Astrocyte (in vitro differentiated cells and primary cell): ENCODE results near the gene SIRT6. TPM values are rescaled to one million over a fixed set of nuclear protein-coding genes. Genes with fewer than 3 reads are reported as not detected.
A peak's percentile ranks its signal among the peaks of the same experiment; 100 is the strongest.
"Not testable (repeated sequence)": the region's sequence is repeated elsewhere in the genome, so short reads cannot be mapped to it uniquely, and the experiment has no call there.

ENCODE experiments used
- DNase-seq: peaks from one replicate; pipeline ENCODE4 v3.0.0-alpha.2; 2010; ENCODE audit warnings: low read depth
- FAIRE-seq: peaks from 2 replicates; lab custom pipeline; 2011; peaks lifted over from hg19 to GRCh38; lab: Jason Lieb, UNC
- H2AFZ ChIP-seq: 2 replicates; pipeline ENCODE4 v1.6.0; 2012; ENCODE audit warnings: low read depth, low read length, inconsistent platforms
- H3K27ac ChIP-seq: 2 replicates; pipeline ENCODE4 v1.5.1; 2011; ENCODE audit warnings: low read depth, low read length, inconsistent platforms
- H3K27me3 ChIP-seq: 2 replicates; pipeline ENCODE4 v1.6.0; 2011; ENCODE audit warnings: low read length, inconsistent platforms; ENCODE audit not compliant: insufficient read depth
- H3K36me3 ChIP-seq: 2 replicates; pipeline ENCODE4 v1.5.1; 2011; ENCODE audit warnings: low read length, inconsistent platforms; ENCODE audit not compliant: insufficient read depth
- H3K4me1 ChIP-seq: 2 replicates; pipeline ENCODE4 v1.5.1; 2011; ENCODE audit warnings: low read length, inconsistent platforms; ENCODE audit not compliant: insufficient read depth
- H3K4me2 ChIP-seq: 2 replicates; pipeline ENCODE4 v1.6.0; 2012; ENCODE audit warnings: low read length, inconsistent platforms
- H3K4me3 ChIP-seq: 2 replicates; pipeline ENCODE4 v1.5.1; 2011; ENCODE audit warnings: low read depth, mild to moderate bottlenecking, low read length, inconsistent platforms; ENCODE audit not compliant: insufficient read depth
- H3K79me2 ChIP-seq: 2 replicates; pipeline ENCODE4 v1.6.0; 2012; ENCODE audit warnings: mild to moderate bottlenecking, low read length, inconsistent platforms; ENCODE audit not compliant: insufficient read depth
- H3K9ac ChIP-seq: 2 replicates; pipeline ENCODE4 v1.6.0; 2012; ENCODE audit warnings: mild to moderate bottlenecking, low read length, inconsistent platforms
- H3K9me3 ChIP-seq: 2 replicates; pipeline ENCODE4 v1.5.1; 2012; ENCODE audit warnings: low read depth, mild to moderate bottlenecking, low read length, inconsistent platforms; ENCODE audit not compliant: insufficient read depth
- H4K20me1 ChIP-seq: 2 replicates; pipeline ENCODE4 v1.6.0; 2012; ENCODE audit warnings: low read length, inconsistent platforms; ENCODE audit not compliant: insufficient read depth
- H3K27ac Mint-ChIP-seq: one replicate; pipeline ENCODE4 v1.8.0; 2021; ENCODE audit warnings: mild to moderate bottlenecking, mixed read lengths; ENCODE audit not compliant: unreplicated experiment
- H3K27me3 Mint-ChIP-seq: one replicate; pipeline ENCODE4 v1.8.0; 2021; ENCODE audit warnings: low read depth, mixed read lengths; ENCODE audit not compliant: unreplicated experiment
- H3K36me3 Mint-ChIP-seq: one replicate; pipeline ENCODE4 v1.8.0; 2021; ENCODE audit warnings: low read depth, mixed read lengths; ENCODE audit not compliant: unreplicated experiment
- H3K4me1 Mint-ChIP-seq: one replicate; pipeline ENCODE4 v1.8.0; 2021; ENCODE audit warnings: low read depth, mixed read lengths; ENCODE audit not compliant: unreplicated experiment
- H3K4me3 Mint-ChIP-seq: one replicate; pipeline ENCODE4 v1.8.0; 2021; ENCODE audit warnings: mild to moderate bottlenecking, moderate library complexity, mixed read lengths; ENCODE audit not compliant: unreplicated experiment
- H3K9me3 Mint-ChIP-seq: one replicate; pipeline ENCODE4 v1.8.0; 2021; ENCODE audit warnings: mild to moderate bottlenecking, mixed read lengths; ENCODE audit not compliant: unreplicated experiment
- EZH2 ChIP-seq: IDR thresholded peaks from 2 replicates; pipeline ENCODE4 v1.6.1; 2012; ENCODE audit warnings: mild to moderate bottlenecking, low read length, inconsistent platforms; ENCODE audit not compliant: insufficient read depth
- total RNA-seq: library from RNA; stranded (reverse); gene quantifications from 2 replicates; pipeline ENCODE4 v1.2.1, GENCODE V29; 2021
- TF ChIP-seq, protein P1 (sequence below): IDR thresholded peaks from 2 replicates; pipeline ENCODE4 v1.5.1; 2011; ENCODE audit warnings: low read depth, mild to moderate bottlenecking, inconsistent platforms, low read length, moderate library complexity; ENCODE audit not compliant: insufficient read depth

Gene SIRT6
- total RNA-seq, 1 donor from 2014 or later: 29.2 TPM

DNA sequence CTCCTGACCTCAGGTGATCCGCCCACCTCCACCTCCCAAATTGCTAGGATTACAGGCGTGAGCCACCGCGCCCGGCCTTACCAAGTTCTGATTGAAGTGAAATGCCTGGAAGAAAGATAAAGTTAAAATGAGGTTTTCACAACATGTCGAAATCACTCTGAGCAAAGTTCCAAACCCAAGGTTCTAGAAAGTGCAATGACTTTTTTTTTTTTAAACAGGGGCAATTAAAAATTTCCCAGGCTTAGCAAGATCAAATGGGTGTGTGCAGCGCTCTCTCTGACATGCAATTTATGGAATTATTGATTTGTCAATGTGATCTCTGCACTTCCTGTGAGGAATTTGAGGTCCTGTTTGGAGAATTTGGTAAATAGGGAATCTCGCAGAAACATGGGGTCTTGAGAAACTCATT lies 45.7 kb downstream of the SIRT6 start:
- Histone ChIP-seq H3K4me2 (no peak overlapping the region), H3K9me3 (no peaks in the 10 kb centered on the region), H3K9ac (no peak overlapping the region), H3K27me3 (no peaks in the 10 kb centered on the region), H4K20me1 (no peaks in the 10 kb centered on the region), H3K36me3 (no peaks in the 10 kb centered on the region), H3K27ac (no peak overlapping the region), H2AFZ (no peak overlapping the region), H3K4me1 (no peaks in the 10 kb centered on the region), H3K79me2 (no peaks in the 10 kb centered on the region), H3K4me3 (no peak overlapping the region)
- no peak overlapping the region for H3K27ac Mint-ChIP-seq
- FAIRE-seq (no peak), DNase-seq (no peak)
- H3K27me3 Mint-ChIP-seq: no peaks in the 10 kb centered on the region
- H3K9me3 Mint-ChIP-seq: no peaks in the 10 kb centered on the region
- H3K4me3 Mint-ChIP-seq: no peak overlapping the region
- no peaks in the 10 kb centered on the region for H3K4me1 Mint-ChIP-seq
- no peaks in the 10 kb centered on the region for H3K36me3 Mint-ChIP-seq
- TF ChIP-seq, protein P1, sequence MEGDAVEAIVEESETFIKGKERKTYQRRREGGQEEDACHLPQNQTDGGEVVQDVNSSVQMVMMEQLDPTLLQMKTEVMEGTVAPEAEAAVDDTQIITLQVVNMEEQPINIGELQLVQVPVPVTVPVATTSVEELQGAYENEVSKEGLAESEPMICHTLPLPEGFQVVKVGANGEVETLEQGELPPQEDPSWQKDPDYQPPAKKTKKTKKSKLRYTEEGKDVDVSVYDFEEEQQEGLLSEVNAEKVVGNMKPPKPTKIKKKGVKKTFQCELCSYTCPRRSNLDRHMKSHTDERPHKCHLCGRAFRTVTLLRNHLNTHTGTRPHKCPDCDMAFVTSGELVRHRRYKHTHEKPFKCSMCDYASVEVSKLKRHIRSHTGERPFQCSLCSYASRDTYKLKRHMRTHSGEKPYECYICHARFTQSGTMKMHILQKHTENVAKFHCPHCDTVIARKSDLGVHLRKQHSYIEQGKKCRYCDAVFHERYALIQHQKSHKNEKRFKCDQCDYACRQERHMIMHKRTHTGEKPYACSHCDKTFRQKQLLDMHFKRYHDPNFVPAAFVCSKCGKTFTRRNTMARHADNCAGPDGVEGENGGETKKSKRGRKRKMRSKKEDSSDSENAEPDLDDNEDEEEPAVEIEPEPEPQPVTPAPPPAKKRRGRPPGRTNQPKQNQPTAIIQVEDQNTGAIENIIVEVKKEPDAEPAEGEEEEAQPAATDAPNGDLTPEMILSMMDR: no peak
- TF ChIP-seq EZH2: no peak

DNA sequence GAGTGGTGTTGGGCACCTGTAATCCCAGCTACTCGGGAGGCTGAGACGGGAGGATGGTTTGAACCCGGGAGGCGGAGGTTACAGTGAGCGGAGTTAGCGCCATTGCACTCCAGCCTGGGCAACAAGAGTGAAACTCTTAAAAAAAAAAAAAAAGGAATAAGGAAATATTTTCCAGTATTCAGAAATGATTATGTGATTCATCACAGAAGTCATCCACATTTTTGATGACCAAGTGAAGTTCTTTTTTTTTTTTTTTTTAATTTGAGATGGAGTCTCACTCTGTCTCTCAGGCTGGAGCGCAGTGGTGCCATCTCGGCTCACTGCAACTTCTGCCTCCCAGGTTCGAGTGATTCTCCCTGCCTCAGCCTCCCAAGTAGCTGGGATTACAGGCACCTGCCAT lies 47.0 kb downstream of the SIRT6 start:
- not testable (repeated sequence) for H3K27me3 Mint-ChIP-seq, H2AFZ ChIP-seq, H3K4me3 Mint-ChIP-seq, H3K4me2 ChIP-seq, H3K4me1 Mint-ChIP-seq, H4K20me1 ChIP-seq, H3K36me3 Mint-ChIP-seq, H3K27ac ChIP-seq, FAIRE-seq, H3K27me3 ChIP-seq, DNase-seq, H3K4me3 ChIP-seq, H3K9me3 Mint-ChIP-seq, H3K36me3 ChIP-seq, H3K9me3 ChIP-seq, H3K79me2 ChIP-seq, H3K27ac Mint-ChIP-seq, H3K9ac ChIP-seq
- H3K4me1 ChIP-seq: peaks cover 11% of the 10 kb centered on the region

DNA sequence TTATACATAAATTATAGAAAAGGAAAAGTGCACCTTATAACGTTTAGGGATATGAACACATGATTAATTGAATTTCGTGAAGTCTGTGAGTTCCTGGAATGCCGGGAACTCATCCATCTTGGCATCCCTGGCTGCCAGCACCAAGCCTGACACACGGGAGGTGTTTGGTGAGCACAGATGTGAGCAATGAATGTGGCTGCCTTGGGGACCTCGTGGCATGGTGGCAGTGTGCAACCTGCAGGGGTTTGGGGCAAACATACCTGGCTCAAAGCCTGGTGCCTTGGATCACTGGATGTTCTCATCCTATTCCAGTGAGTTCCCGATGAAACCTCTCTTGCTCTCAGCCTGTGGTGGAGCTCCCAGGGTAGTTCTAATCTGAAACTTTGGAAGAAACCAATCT lies 48.0 kb downstream of the SIRT6 start:
- Histone ChIP-seq H4K20me1 (no peaks in the 10 kb centered on the region), H3K27me3 (no peaks in the 10 kb centered on the region), H2AFZ (peak overlapping the region; percentile 18), H3K79me2 (no peaks in the 10 kb centered on the region), H3K27ac (no peak overlapping the region), H3K36me3 (no peaks in the 10 kb centered on the region), H3K4me3 (no peak overlapping the region), H3K9me3 (no peaks in the 10 kb centered on the region), H3K4me1 (peaks cover 11% of the 10 kb centered on the region), H3K9ac (no peak overlapping the region), H3K4me2 (no peak overlapping the region)
- H3K4me3 Mint-ChIP-seq: no peak overlapping the region
- no peaks in the 10 kb centered on the region for H3K27me3 Mint-ChIP-seq
- TF ChIP-seq, protein P1: no peak
- TF ChIP-seq EZH2: no peak
- H3K27ac Mint-ChIP-seq: no peak overlapping the region
- no peaks in the 10 kb centered on the region for H3K36me3 Mint-ChIP-seq
- H3K4me1 Mint-ChIP-seq: peaks cover 6% of the 10 kb centered on the region
- no peaks in the 10 kb centered on the region for H3K9me3 Mint-ChIP-seq
- FAIRE-seq (no peak), DNase-seq (no peak)
